Effector memory CD8-positive, alpha-beta T cell (primary cell): Measurements from ENCODE around the gene SGSH.
"Not testable (repeated sequence)": the region's sequence is repeated elsewhere in the genome, so short reads cannot be mapped to it uniquely, and the experiment has no call there.

Source experiments
- ATAC-seq: fragments of 150-1000 bp; cut with Tn5 transposase; replicated peaks from 2 replicates; pipeline ENCODE4 v1.10.0; 2021; ENCODE audit warnings: mild to moderate bottlenecking, moderate library complexity
- DNase-seq, 3 experiments: peaks; one replicate each; pipeline ENCODE4 v3.0.0; 2021
- H3K27ac Mint-ChIP-seq, 2 donors: one replicate each; pipeline ENCODE4 v1.8.0; 2022; ENCODE audit warnings: mild to moderate bottlenecking in 2 of 2, mixed read lengths in 2 of 2, moderate library complexity in 2 of 2
- H3K27me3 Mint-ChIP-seq, 2 donors: one replicate each; pipeline ENCODE4 v1.8.0; 2022; ENCODE audit warnings: mixed read lengths in 2 of 2
- H3K36me3 Mint-ChIP-seq: one replicate; pipeline ENCODE4 v1.8.0; 2022; ENCODE audit warnings: mild to moderate bottlenecking, moderate library complexity, mixed read lengths; ENCODE audit not compliant: insufficient read depth
- H3K4me1 Mint-ChIP-seq, 2 donors: one replicate each; pipeline ENCODE4 v1.8.0; 2022; ENCODE audit warnings: low read depth in 2 of 2, mixed read lengths in 2 of 2
- H3K4me3 Mint-ChIP-seq, 2 donors: one replicate each; pipeline ENCODE4 v1.8.0; 2022; ENCODE audit warnings: mild to moderate bottlenecking in 2 of 2, mixed read lengths in 2 of 2, moderate library complexity in 2 of 2
- H3K9me3 Mint-ChIP-seq, 2 donors: one replicate each; pipeline ENCODE4 v1.8.0; 2022; ENCODE audit warnings: mixed read lengths in 2 of 2

Gene SGSH

GRCh38 chr17:80260791-80261158, 40.6 kb upstream of the SGSH start, which contains the start of gene RNF213:
Gene RNF213, plus strand, starts transcription at chr17:80260852. Its CDS starts 2,830 bp downstream, at chr17:80263682.
- H3K9me3 Mint-ChIP-seq: no peaks in the 10 kb centered on the region
- peak within 1 kb of the TSS; percentile 90 to 98 for H3K4me3 Mint-ChIP-seq
- no peaks in the 10 kb centered on the region for H3K27me3 Mint-ChIP-seq
- ATAC-seq (peak; percentile 31), DNase-seq (peak; percentile 33 to 47 (median 41))
- H3K36me3 Mint-ChIP-seq: peaks cover 42% of the 10 kb centered on the region
- peak within 1 kb of the TSS; percentile 98 to 99 for H3K27ac Mint-ChIP-seq
- peaks cover 50 to 52% of the 10 kb centered on the region in 2 donors for H3K4me1 Mint-ChIP-seq

DNA sequence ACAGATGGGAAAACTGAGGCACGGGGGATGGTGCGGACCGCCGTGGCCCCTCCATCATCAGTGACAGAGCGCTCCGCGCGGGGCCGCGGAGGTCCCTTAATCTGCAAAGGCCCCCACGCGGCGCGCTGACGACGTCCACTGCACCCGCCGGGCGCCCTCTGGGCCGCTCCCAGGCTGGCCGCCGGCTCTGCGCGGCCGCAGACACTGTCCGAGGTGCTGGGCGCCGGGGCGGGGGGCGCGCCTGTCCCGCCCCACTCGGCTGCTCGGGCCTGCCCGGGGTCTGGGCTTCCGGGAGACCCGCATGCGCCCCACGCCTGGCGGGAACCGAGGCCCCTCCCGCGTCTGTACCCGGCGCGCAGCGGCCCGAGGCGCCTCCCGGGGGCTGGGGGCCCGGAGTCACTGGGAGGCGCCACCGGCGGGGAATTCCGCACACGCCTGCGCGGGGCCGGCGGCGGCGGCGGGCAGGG, 40.0 kb upstream of the SGSH start:
- H3K27ac Mint-ChIP-seq: peak overlapping the region; percentile 97 to 99
- DNase-seq: peak; percentile 62 to 68 (median 66)
- H3K36me3 Mint-ChIP-seq: peaks cover 36% of the 10 kb centered on the region
- ATAC-seq: peak; percentile 69
- peaks cover 48 to 49% of the 10 kb centered on the region in 2 donors for H3K4me1 Mint-ChIP-seq
- H3K4me3 Mint-ChIP-seq: peak overlapping the region; percentile 90 to 93
- H3K27me3 Mint-ChIP-seq: no peaks in the 10 kb centered on the region
- H3K9me3 Mint-ChIP-seq: no peaks in the 10 kb centered on the region

GRCh38 chr17:80259457-80260068, 39.4 kb upstream of the SGSH start:
- H3K4me3 Mint-ChIP-seq: peak overlapping the region; percentile 90 to 93
- peaks cover 48 to 50% of the 10 kb centered on the region in 2 donors for H3K4me1 Mint-ChIP-seq
- no peak for DNase-seq
- ATAC-seq: no peak
- H3K9me3 Mint-ChIP-seq: no peaks in the 10 kb centered on the region
- H3K36me3 Mint-ChIP-seq: peaks cover 35% of the 10 kb centered on the region
- H3K27ac Mint-ChIP-seq: peak overlapping the region; percentile 97 to 99
- no peaks in the 10 kb centered on the region for H3K27me3 Mint-ChIP-seq

- Mint-ChIP-seq H3K36me3 (peaks cover 29% of the 10 kb centered on the region), H3K27ac (peak overlapping the region; percentile 49 to 97), H3K4me3 (peak overlapping the region; percentile 90 to 93), H3K4me1 (peaks cover 51 to 53% of the 10 kb centered on the region in 2 donors)
- not testable (repeated sequence) for DNase-seq, ATAC-seq, H3K9me3 Mint-ChIP-seq, H3K27me3 Mint-ChIP-seq
These were observed 38.2 kb upstream of the SGSH start for GRCh38 chr17:80258296-80258695.

- peak overlapping the region; percentile 90 to 93 for H3K4me3 Mint-ChIP-seq
- ATAC-seq: no peak
- H3K4me1 Mint-ChIP-seq: peaks cover 48 to 58% of the 10 kb centered on the region in 2 donors
- H3K27me3 Mint-ChIP-seq: no peaks in the 10 kb centered on the region
- no peak for DNase-seq
- peaks cover 29% of the 10 kb centered on the region for H3K36me3 Mint-ChIP-seq
- peak overlapping the region; percentile 49 to 97 for H3K27ac Mint-ChIP-seq
- no peaks in the 10 kb centered on the region for H3K9me3 Mint-ChIP-seq
These were observed 37.6 kb upstream of the SGSH start for GRCh38 chr17:80257716-80258213.

DNA sequence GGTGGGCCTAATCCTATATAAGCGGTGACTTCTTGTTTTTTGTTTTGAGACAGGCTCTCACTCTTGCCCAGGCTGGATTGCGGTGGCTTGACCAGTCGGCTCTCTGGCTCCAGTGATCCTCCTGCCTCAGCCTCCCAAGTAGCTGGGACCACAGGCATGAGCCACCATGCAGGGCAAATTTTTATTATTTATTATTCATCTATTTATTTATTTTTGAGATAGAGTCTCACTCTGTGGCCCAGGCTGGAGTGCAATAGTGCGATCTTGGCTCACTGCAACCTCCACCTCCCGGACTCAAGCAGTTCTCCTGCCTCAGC, 35.9 kb upstream of the SGSH start:
- DNase-seq: no peak
- no peak for ATAC-seq
- Mint-ChIP-seq H3K27ac (no peak overlapping the region), H3K4me3 (no peak overlapping the region), H3K36me3 (peaks cover 17% of the 10 kb centered on the region), H3K27me3 (no peaks in the 10 kb centered on the region), H3K9me3 (no peaks in the 10 kb centered on the region), H3K4me1 (peaks cover 38 to 48% of the 10 kb centered on the region in 2 donors)

- H3K4me3 Mint-ChIP-seq: peak overlapping the region; percentile 57 to 59
- H3K4me1 Mint-ChIP-seq: peaks cover 35 to 45% of the 10 kb centered on the region in 2 donors
- no peaks in the 10 kb centered on the region for H3K27me3 Mint-ChIP-seq
- peaks cover 19% of the 10 kb centered on the region for H3K36me3 Mint-ChIP-seq
- peak overlapping the region; percentile 91 to 92 for H3K27ac Mint-ChIP-seq
- H3K9me3 Mint-ChIP-seq: no peaks in the 10 kb centered on the region
- DNase-seq (peak; percentile 27 to 34 (median 34)), ATAC-seq (peak; percentile 70)
These were observed 34.5 kb upstream of the SGSH start for GRCh38 chr17:80254396-80255251.

GRCh38 chr17:80253631-80254395, 33.7 kb upstream of the SGSH start:
- Mint-ChIP-seq H3K9me3 (no peaks in the 10 kb centered on the region), H3K4me3 (no peak overlapping the region), H3K36me3 (peaks cover 16% of the 10 kb centered on the region), H3K27me3 (no peaks in the 10 kb centered on the region), H3K4me1 (peaks cover 31 to 39% of the 10 kb centered on the region in 2 donors), H3K27ac (peak overlapping the region; percentile 91 to 92)
- ATAC-seq (no peak), DNase-seq (no peak)

DNA sequence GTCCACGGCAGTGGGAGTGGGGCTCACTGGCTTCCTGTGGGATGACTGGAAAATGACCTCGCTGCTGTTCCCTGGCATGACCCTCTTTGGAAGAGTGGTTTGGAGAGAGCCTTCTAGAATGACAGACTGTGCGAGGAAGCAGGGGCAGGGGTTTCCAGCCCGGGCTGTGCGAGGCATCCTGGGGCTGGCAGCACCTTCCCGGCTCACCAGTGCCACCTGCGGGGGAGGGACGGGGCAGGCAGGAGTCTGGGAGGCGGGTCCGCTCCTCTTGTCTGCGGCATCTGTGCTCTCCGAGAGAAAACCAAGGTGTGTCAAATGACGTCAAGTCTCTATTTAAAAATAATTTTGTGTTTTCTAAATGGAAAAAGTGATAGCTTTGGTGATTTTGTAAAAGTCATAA, 32.7 kb upstream of the SGSH start:
- Mint-ChIP-seq H3K9me3 (no peaks in the 10 kb centered on the region), H3K27ac (peak overlapping the region; percentile 19 to 63), H3K36me3 (peaks cover 12% of the 10 kb centered on the region), H3K4me1 (peaks cover 22 to 29% of the 10 kb centered on the region in 2 donors), H3K4me3 (peak overlapping the region in 1 of 2 donors; percentile 22), H3K27me3 (no peaks in the 10 kb centered on the region)
- peak; percentile 76 to 77 (median 76) for DNase-seq
- peak; percentile 90 for ATAC-seq

DNA sequence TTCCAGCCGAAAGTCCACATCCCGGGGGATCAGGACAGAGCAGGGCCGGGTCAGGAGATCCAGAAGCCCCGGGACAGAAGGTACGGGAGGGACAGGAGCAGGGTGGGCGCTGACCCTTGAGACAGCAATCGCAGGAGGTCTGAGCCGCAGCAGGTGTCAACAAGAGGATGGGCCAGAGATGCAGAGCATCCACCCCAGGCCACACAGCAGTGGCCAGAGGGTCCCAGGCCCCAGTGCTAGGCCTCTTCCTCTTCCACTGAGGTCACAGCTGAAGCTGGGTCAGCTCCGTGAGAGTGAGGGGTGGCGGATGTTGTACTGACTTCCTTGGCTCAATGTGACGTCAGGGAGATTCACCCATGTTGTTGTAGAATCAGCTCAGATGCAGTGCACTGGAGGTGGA, 31.8 kb upstream of the SGSH start:
- DNase-seq (no peak), ATAC-seq (no peak)
- no peaks in the 10 kb centered on the region for H3K27me3 Mint-ChIP-seq
- H3K4me1 Mint-ChIP-seq: peaks cover 20 to 29% of the 10 kb centered on the region in 2 donors
- H3K36me3 Mint-ChIP-seq: peaks cover 12% of the 10 kb centered on the region
- no peaks in the 10 kb centered on the region for H3K9me3 Mint-ChIP-seq
- no peak overlapping the region for H3K4me3 Mint-ChIP-seq
- peak overlapping the region in 1 of 2 donors; percentile 18 for H3K27ac Mint-ChIP-seq

GRCh38 chr17:80248894-80249710, 29.0 kb upstream of the SGSH start:
- no peaks in the 10 kb centered on the region for H3K9me3 Mint-ChIP-seq
- DNase-seq (no peak), ATAC-seq (no peak)
- peaks cover 6 to 15% of the 10 kb centered on the region in 2 donors for H3K4me1 Mint-ChIP-seq
- H3K36me3 Mint-ChIP-seq: peaks cover 14% of the 10 kb centered on the region
- no peaks in the 10 kb centered on the region for H3K27me3 Mint-ChIP-seq
- no peak overlapping the region for H3K27ac Mint-ChIP-seq
- no peak overlapping the region for H3K4me3 Mint-ChIP-seq

GRCh38 chr17:80248001-80248893, 28.1 kb upstream of the SGSH start:
- Mint-ChIP-seq H3K4me3 (no peak overlapping the region), H3K4me1 (peaks cover 3 to 8% of the 10 kb centered on the region in 2 donors), H3K27ac (no peak overlapping the region), H3K9me3 (no peaks in the 10 kb centered on the region), H3K36me3 (peaks cover 14% of the 10 kb centered on the region), H3K27me3 (no peaks in the 10 kb centered on the region)
- ATAC-seq (no peak), DNase-seq (no peak)
